ENCODE results near the gene MAP2K3. TPM values are rescaled to one million over a fixed set of nuclear protein-coding genes. Genes with fewer than 3 reads are reported as not detected.

MAP2K3 gene
- total and polyA plus RNA-seq, 2 of the 4 experiments (the other 2 are of a cell fraction): 23.5 to 82.2 TPM

GRCh38 chr17:21358682-21359482 is 74.4 kb downstream of the MAP2K3 start:
- H3K4me1 ChIP-seq (ENCODE audit: control insufficient read depth, insufficient read depth, low read length): no peaks in the 10 kb centered on the region
- no peak overlapping the region for H3K27ac ChIP-seq (ENCODE audit: insufficient read depth, low read length)
- no peak overlapping the region for H3K4me3 ChIP-seq (ENCODE audit: insufficient read depth, low read depth, low read length)
- DNase-seq: no peak
- no peak for ATAC-seq (ENCODE audit: low read depth)
- dilution Hi-C loops (cut with HindIII; ENCODE audit: low sequenced_read_pairs, unreplicated experiment) (no loop called here), intact Hi-C loops (cut with micrococcal nuclease) (no loop called here), in situ Hi-C loops (cut with MboI; ENCODE audit: low sequenced_read_pairs) (no loop called here)
- no peak overlapping the region for H4K8ac ChIP-seq (ENCODE audit: low read depth in 2 of 2, low read length in 2 of 2)
- no peak overlapping the region for H4K5ac ChIP-seq (ENCODE audit: low read depth, low read length)
- no peak overlapping the region for H2AK9ac ChIP-seq (replicated peaks; ENCODE audit: low read depth, low read length, poor library complexity)
- H3K4me2 ChIP-seq (ENCODE audit: low read depth, low read length): no peak overlapping the region
- POLR2A ChIA-PET (ENCODE audit: unreplicated experiment): no interaction called here
- no peak overlapping the region for H4K91ac ChIP-seq (ENCODE audit: insufficient read depth, low read depth, low read length)
- H4K20me1 ChIP-seq (ENCODE audit: insufficient read depth, low read length): no peaks in the 10 kb centered on the region
- H2BK20ac ChIP-seq (ENCODE audit: low read depth, low read length): no peak overlapping the region
- WGBS, 2 experiments (ENCODE audit: extremely low coverage in 2 of 2, insufficient read length in 1 of 2): 82% methylated on average over 4 of the region's 12 CpGs; no CpG with 5 or more reads in 1 of the 2 experiments
- no peak overlapping the region for H2BK120ac ChIP-seq (ENCODE audit: low read depth, low read length)
- no peak overlapping the region for H3K9ac ChIP-seq (ENCODE audit: low read depth, low read length)
- H3K56ac ChIP-seq (ENCODE audit: extremely low read depth, insufficient read depth, low read length): no peak overlapping the region
- TF ChIP-seq BHLHE40 (IDR thresholded peaks at IDR 0.05; ENCODE audit: low read depth, low read length) (no peak), CEBPB (IDR thresholded peaks at IDR 0.05; ENCODE audit: low read depth, low read length) (no peak), FOS (IDR thresholded peaks at IDR 0.05; ENCODE audit: low read depth, low read length) (no peak), RAD21 (IDR thresholded peaks at IDR 0.05; ENCODE audit: low read length) (no peak), NFE2L2 (IDR thresholded peaks at IDR 0.05; ENCODE audit: low read depth, low read length) (no peak), SMC3 (IDR thresholded peaks at IDR 0.05; ENCODE audit: low read depth, low read length) (no peak), MAFK (IDR thresholded peaks at IDR 0.05; ENCODE audit: low read depth, low read length) (no peak), RFX5 (IDR thresholded peaks at IDR 0.05; ENCODE audit: low read depth, low read length) (no peak), RCOR1 (IDR thresholded peaks at IDR 0.05; ENCODE audit: insufficient replicate concordance, low read length) (no peak), CTCF (conservative IDR thresholded peaks at IDR 0.05; ENCODE audit: low read depth, low read length) (no peak), CHD1 (IDR thresholded peaks at IDR 0.05; ENCODE audit: low read depth, low read length) (no peak)
- no peak overlapping the region for H3K14ac ChIP-seq (replicated peaks; ENCODE audit: low read depth, low read length)
- BruUV-seq (replicated peaks): no TSS peak
- CTCF ChIA-PET: no interaction called here
- H3K18ac ChIP-seq (ENCODE audit: low read depth, low read length): no peak overlapping the region
- no peak overlapping the region for H3K23ac ChIP-seq (ENCODE audit: low read depth, low read length)
- H3K9me3 ChIP-seq (ENCODE audit: control insufficient read depth, insufficient read depth, low read length): no peaks in the 10 kb centered on the region
- no peak overlapping the region for H2BK15ac ChIP-seq (ENCODE audit: low read depth, low read length)
- peaks cover 35% of the 10 kb centered on the region for H3K27me3 ChIP-seq (ENCODE audit: control insufficient read depth, insufficient read depth, low read length)
- H3K79me1 ChIP-seq (ENCODE audit: low read depth in 1 of 2, low read length in 2 of 2): no peaks in the 10 kb centered on the region
- H3K36me3 ChIP-seq (ENCODE audit: control insufficient read depth, insufficient read depth, low read length): no peaks in the 10 kb centered on the region
- no peak overlapping the region for H3K4ac ChIP-seq (ENCODE audit: low read depth, low read length)
- H2BK5ac ChIP-seq (ENCODE audit: low read depth, low read length, poor library complexity, severe bottlenecking): no peak overlapping the region
- H2AK5ac ChIP-seq (ENCODE audit: low read depth, low read length): no peak overlapping the region
- H2AFZ ChIP-seq (replicated peaks; ENCODE audit: low read length, poor library complexity): no peak overlapping the region
- no peaks in the 10 kb centered on the region for H3K9me1 ChIP-seq (ENCODE audit: insufficient read depth, low read length)
